22Rv1 (cell line): ENCODE data around the gene WDR72.

Experiments used
- ZFX ChIP-seq: fragments of 450-650 bp; IDR thresholded peaks from 2 replicates; pipeline ENCODE4 v1.6.1; 2017; ENCODE audit warnings: antibody characterized with exemption, borderline replicate concordance
- TF ChIP-seq, protein P1 (sequence below): fragments of 450-650 bp; IDR thresholded peaks from 2 replicates; pipeline ENCODE4 v1.5.1; 2017; ENCODE audit warnings: mild to moderate bottlenecking

DNA sequence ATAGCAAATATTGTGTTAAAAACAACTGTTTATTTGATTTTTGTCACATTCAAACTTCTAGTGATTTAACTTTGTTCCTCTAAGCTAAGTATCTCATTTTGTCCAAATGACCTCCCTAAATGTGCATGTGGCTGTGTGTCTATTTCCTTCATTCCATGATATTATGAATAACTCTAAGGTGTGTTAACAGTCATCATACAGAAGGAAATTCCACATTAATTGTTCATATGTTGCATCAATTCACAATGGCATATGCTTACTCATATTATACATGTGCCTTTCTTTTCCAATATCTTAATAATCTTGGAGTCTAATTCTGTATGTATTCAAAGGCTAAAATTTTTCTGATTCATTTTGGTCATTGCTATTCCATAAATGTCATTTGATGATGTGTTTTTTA is 186.4 kb downstream of the WDR72 start:
- TF ChIP-seq, protein P1, sequence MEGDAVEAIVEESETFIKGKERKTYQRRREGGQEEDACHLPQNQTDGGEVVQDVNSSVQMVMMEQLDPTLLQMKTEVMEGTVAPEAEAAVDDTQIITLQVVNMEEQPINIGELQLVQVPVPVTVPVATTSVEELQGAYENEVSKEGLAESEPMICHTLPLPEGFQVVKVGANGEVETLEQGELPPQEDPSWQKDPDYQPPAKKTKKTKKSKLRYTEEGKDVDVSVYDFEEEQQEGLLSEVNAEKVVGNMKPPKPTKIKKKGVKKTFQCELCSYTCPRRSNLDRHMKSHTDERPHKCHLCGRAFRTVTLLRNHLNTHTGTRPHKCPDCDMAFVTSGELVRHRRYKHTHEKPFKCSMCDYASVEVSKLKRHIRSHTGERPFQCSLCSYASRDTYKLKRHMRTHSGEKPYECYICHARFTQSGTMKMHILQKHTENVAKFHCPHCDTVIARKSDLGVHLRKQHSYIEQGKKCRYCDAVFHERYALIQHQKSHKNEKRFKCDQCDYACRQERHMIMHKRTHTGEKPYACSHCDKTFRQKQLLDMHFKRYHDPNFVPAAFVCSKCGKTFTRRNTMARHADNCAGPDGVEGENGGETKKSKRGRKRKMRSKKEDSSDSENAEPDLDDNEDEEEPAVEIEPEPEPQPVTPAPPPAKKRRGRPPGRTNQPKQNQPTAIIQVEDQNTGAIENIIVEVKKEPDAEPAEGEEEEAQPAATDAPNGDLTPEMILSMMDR, result no peak
- TF ChIP-seq ZFX, result no peak
